Tongue (tissue), 2 donors: ENCODE data around the gene CRIP1. TPM values are rescaled to one million over a fixed set of nuclear protein-coding genes. Genes with fewer than 3 reads are reported as not detected.
A peak's percentile ranks its signal among the peaks of the same experiment; 100 is the strongest.

Experiments
- DNase-seq: peaks from one replicate; pipeline ENCODE4 v3.0.0-alpha.2; 2015
- total RNA-seq: library from RNA; depleted of rRNA; stranded (reverse); fragments of >200 nt; gene quantifications from one replicate; pipeline ENCODE4 v1.2.3, GENCODE V29; 2014

The CRIP1 gene
- total RNA-seq, 1 donor from 2014 or later = 49.3 TPM

DNA sequence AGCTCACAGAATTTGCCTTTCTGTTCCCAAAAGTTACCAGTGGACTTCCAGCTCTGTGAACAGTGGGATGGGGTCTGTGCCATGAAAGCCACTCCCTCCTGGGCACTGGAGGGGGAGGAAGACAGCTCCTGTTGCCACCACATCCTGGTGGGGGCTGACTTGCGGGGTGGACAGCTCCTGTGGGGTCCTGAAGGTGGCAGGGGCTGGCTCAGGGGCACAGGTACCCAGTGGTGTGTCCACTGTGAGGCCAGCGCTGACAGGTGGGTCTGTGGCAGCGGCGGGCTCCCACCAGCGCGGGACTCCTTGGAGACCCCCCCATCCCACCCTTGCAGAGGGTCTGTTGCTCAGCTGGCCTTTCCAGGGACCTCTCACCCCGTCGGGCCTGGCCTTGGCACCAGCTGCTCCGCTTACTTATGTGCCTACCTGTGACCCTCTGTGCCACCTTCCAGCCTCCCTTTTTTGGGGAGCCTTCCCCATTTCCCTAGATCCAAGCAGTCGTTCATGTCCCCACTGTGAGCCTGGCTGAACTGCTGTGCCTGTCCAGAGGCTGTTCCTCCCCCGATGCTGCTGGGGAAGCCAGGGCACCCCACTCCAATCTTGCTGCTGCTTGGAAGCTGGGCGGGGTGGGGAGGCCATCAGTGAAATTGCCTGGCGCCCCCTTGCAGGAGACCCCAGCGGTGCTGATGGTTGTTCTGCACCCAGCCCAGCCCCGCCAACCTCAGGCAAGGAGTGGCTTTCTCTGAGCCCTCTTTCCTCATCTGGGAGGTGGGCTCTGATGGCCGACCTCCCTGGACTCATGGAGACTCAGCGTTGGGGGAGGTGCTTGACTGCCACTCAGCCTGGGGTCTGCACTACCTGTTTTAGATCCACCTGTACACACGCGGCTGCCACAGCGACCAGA is 6.5 kb downstream of the CRIP1 start:
- DNase-seq = no peak

GRCh38 chr14:105493921-105494605 is 7.4 kb downstream of the CRIP1 start:
- DNase-seq = no peak

DNA sequence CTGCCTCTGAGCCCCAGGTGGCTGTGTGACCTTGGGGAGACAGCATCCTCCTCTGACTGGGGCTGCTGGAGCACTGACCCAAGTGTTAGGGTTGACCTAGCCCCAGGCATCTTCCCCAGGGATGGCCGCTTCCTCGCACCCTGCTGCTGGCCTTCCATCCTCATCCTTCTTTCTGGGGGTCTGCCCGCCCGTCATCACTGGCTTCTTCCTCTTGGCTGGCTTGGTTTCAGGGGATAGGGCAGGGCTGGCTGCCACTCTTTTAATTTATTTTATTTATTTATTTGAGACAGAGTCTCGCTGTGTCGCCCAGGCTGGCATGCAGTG is 7.9 kb downstream of the CRIP1 start:
- no peak for DNase-seq

DNA sequence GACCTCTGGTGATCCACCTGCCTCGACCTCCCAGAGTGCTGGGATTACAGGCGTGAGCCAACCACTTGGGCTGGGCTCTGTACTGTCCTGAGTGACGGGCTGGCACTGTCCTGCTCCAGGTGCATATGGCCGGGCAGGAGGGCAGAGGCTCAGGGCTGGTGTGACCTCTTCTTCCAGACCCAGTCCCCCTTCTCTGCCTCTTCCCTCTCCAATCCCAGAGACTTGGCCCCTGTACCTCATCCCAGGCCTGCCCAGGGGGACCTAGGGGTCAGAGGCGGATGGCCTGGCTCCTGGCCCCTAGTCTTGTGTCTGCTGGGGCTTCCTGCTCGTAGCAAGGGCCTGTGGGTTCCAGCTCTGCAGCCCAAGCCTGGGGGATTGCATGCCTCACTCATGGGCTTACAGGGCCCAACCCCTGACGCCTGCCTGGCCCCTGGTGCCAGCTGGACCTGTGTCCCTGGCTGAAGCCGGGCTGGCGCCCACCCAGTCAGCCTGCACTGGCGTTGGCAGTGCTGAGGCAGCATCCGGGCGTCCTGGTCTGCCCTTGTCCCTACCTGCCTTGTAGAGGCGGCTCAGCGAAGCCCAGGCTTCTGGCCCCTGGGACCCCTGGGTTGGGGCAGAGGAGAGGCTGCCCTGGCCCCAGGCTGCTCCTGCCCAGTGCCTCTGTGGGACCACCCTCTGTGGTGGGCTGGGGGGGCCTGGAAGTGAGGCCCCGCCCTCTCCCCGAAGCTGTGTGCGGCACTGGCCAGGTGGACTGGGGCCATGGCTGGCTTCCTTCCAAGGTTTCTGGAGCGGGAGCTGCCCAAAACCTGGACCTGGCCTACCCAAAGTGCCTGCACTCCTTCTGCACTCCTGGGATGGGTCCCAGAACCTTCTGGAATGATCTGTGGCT is 8.7 kb downstream of the CRIP1 start:
- no peak for DNase-seq

DNA sequence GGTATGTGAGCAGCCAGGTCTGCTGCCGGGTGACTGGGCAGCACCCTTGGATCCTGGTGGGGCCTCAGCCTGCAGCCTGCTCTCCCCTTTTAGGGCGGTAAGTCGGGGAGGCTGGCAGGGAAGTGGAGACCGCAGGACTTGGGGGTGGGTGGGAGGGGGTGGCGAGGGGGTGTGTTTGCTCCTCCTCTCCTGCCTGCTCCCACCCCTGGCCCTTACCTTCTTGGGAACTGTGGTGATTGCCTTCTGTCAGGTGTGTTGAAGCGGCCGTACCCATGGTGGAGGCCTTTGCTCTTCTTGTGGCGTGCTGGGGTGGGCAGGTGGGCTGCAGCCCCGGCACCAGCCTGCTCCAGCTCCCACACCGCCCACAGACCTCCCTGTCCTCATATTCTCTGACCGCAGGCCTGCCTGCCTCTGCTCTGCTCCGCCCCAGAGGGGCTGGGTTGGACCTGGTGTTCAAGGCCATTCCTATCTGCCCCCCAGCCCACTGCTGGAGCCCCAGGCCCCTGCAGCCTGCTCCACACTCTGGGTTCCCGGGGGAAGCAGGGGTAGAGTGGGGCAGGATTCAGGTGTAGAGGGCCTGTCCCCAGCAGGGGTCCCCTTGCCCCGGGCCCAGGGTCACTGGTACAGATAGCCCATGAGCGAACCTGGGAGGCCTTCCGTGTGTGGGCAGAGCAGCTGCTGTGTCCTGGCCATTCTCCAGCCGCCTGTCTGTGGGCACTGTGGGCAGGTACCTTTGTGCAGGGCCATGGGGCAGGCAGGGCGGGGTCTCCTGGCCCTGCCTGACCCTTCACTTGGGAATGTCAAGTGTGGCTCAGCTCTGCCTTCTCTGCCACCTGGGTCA is 9.5 kb downstream of the CRIP1 start:
- DNase-seq = no peak

DNA sequence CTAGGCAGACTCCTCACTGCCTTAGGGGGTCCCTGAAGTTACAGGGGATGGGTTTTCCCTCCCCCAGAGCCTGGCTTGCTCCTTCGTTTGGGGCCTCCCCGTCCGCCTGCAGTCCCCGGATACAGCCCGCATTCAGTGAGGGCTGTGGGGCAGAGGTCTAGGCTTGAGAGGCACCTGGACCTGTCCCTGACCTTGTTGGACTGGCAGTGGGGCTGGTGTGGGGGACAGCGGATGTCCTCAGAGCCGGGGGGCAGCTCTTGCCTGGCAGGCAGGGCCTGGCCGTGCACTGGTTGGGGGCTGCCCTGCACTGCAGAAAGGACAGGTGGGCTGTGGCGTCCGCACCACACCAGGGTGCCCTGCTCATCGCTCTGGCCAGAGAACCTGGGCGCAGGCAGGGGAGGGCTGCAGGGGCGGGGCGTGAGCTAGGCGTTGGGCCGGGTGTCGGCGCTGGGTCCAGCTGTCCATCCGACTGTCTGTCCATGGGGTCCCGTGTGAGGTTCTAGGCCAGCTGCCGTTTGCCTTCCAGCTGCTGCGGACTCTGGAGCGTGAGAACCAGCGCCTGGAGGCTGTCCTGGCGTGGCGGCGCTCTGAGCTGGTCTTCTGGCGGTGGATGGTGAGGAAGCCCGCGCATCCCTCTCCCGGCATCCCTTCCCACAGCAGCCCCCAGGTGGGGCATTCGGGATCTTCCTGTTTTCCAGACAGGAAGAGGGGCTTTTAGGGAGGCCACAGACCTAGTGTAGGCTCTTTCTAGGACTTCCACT is 10.3 kb downstream of the CRIP1 start:
- no peak for DNase-seq

DNA sequence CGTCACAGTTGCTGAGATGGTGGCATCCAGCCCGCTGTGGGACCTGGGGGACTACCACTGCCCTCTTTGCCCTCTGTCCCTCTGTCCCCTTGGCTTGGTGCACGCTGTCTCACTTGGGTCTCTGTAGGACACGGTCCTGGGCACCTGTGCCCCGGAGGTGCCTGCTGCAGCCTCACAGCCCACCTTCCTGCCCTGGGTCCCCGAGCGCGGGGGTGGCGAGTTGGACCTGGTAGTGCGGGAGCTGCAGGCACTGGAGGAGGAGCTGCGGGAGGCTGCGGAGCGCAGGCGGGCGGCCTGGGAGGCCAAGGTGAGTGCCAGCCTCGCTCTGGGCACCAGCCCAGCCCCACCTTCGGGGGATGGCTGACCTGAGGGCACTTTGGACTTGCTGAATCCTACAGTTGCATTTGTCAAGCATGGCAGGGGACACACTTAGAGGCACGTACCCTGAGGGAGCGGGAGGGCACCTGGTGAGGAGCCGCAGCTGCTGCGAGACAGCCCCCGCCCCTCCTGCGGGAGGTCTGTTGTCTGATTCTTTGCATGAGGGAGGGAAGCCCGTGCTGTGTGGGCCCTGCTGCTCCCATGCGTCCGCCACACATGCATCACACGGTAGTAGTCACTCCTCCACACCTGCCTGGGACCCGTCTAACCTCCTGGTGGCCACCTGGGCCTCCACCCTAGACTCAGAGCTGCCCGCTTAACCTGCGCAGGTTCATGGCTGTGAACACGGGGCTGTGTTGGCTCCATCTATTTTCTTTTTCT is 11.2 kb downstream of the CRIP1 start:
- no peak for DNase-seq

DNA sequence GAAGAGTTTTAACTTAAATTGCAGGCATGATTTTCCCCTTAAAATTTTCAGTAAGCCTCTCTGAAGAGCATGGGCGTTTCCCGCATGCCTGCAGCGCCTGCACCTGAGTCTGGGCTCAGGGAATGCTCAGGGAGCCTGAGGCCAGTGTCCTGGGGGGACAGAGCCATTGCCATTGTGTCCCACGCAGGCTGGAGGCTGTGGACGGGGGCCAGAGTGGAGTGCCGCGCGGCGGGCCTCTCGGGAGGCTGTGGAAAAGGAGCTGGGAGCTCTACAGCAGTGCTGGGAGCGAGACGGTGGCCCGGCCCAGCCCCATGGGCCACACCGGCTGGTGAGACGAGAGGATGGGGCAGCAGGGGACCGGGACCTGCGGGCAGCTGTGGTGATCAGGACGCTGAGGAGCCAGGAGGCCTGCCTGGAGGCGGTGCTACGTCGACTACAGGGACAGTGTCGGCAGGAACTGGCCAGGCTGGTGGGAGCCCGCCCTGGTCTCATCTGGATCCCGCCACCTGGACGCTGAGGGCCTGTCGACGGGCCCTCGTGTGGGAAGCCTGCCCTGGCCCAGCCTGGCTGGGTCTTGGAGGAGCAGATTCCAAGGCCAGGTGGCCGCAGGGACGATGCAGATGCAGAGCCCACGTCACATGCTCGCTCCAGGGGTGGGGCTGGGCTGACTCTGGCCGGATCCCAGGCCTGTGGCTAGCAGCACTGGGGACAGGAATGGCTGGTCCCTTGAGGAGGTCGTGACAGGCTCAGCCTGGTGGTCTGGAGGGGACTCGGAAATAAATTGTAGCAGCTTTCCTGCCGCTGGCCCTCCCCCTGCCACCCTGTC is 12.0 kb downstream of the CRIP1 start:
- no peak for DNase-seq

DNA sequence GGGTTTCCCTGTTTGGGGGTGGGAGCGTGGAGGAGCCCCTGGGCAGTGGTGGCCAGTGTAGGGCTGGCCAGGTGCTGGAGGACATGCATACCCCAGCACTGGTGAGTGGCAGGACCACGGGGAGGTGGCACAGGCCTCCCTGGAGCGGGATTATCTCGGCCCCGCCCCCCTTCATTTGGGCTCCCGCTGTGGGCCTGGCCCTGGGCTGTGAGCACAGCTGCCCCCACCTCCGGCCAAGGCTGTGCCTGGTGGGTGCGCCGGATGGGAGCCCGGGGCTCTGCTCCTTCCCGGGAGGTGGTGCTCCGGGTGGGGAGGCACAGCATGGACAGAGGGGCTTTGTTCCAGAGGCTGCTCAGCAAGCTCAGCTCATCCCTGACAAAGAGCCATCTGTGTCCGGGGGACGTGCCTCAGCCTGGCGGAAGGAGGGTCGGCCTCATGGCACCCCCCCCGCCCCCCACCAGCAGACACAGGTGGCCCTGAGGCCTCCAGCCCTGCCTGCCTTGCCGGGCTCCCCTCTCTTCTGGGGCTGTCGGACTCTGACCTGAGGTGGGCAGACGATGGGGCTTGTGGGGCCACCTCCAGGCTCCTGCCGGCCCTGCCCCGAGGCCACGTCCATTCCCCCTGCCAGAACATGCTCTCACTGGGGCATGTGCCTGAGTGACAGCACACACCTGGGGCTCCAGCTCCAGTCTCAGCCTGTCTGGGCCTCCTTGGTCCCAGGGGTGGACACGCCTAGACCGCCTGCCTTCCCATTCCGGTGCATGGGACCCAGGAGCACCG is 12.8 kb downstream of the CRIP1 start:
- DNase-seq = peak; percentile 73

DNA sequence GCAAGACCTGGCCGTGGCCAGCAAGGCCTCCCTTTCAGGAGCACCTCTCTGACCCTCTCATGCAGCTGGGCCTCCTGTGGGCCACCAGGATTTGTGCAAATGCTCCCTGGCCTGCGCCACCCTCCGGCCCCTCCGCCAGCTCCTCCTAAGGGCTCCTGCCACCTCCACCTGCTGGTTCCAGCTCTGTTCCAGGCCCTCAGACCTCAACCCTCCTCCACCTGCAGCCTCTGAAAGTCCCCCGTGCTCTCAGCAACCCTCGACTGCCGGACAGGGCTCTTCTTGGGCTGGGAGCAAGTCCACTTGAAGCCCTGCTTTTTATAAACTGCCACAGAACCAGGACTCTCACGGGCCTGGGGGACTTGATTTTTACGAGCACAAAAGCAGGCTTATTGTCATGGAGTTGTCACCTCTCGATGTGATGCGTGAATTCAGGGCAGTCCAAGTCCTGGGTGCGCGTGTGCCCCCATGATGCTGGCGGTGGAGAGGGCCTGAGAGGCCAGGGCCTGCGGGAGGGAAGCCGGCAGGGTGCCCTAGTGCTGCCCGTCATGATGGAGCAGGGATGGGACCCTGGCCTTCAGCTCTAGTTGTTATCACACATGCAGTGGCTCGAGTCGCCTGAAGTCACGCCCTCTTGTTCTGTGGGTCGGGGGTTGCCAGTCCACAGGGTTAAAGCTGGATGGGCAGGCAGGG is 13.5 kb downstream of the CRIP1 start:
- no peak for DNase-seq

GRCh38 chr14:105500726-105501101 is 14.0 kb downstream of the CRIP1 start:
- no peak for DNase-seq

- DNase-seq = no peak
Measured at GRCh38 chr14:105501504-105502291, 15.0 kb downstream of the CRIP1 start.

GRCh38 chr14:105502446-105503295 is 16.0 kb downstream of the CRIP1 start:
- DNase-seq = no peak

- no peak for DNase-seq
Measured at GRCh38 chr14:105503296-105503640, 16.6 kb downstream of the CRIP1 start.

GRCh38 chr14:105503935-105504692 is 17.4 kb downstream of the CRIP1 start:
- DNase-seq = no peak
